Measurements from ENCODE around the gene KIF21A.

KIF21A gene

GRCh38 chr12:39386335-39386734 is 56.6 kb downstream of the KIF21A start:
- TF ChIP-seq CTCF (IDR thresholded peaks at IDR 0.05) = no peak
- no peaks in the 10 kb centered on the region for H3K4me1 ChIP-seq
- no peaks in the 10 kb centered on the region for H3K9me3 ChIP-seq (ENCODE audit: control insufficient read depth, low read length)
- no peak overlapping the region for H2AFZ ChIP-seq
- H3K4me2 ChIP-seq (ENCODE audit: low read length) = no peak overlapping the region
- no peak overlapping the region for H3K9ac ChIP-seq
- no peaks in the 10 kb centered on the region for H3K36me3 ChIP-seq (ENCODE audit: control insufficient read depth, insufficient read depth, low read length)
- no peak overlapping the region for H3K4me3 ChIP-seq (ENCODE audit: low read depth, low read length)
- H3K79me2 ChIP-seq = no peaks in the 10 kb centered on the region
- H3K27me3 ChIP-seq (ENCODE audit: control insufficient read depth, insufficient read depth, low read length) = no peaks in the 10 kb centered on the region
- H3K27ac ChIP-seq = no peak overlapping the region

GRCh38 chr12:39383114-39383513 is 59.8 kb downstream of the KIF21A start:
- no peak overlapping the region for H2AFZ ChIP-seq
- H3K9me3 ChIP-seq (ENCODE audit: control insufficient read depth, low read length) = no peaks in the 10 kb centered on the region
- H3K4me2 ChIP-seq (ENCODE audit: low read length) = no peak overlapping the region
- no peak overlapping the region for H3K4me3 ChIP-seq (ENCODE audit: low read depth, low read length)
- H3K27ac ChIP-seq = no peak overlapping the region
- no peaks in the 10 kb centered on the region for H3K4me1 ChIP-seq
- H3K27me3 ChIP-seq (ENCODE audit: control insufficient read depth, insufficient read depth, low read length) = no peaks in the 10 kb centered on the region
- no peak overlapping the region for H3K9ac ChIP-seq
- no peaks in the 10 kb centered on the region for H3K79me2 ChIP-seq
- no peak for TF ChIP-seq CTCF (IDR thresholded peaks at IDR 0.05)
- no peaks in the 10 kb centered on the region for H3K36me3 ChIP-seq (ENCODE audit: control insufficient read depth, insufficient read depth, low read length)

- TF ChIP-seq CTCF (IDR thresholded peaks at IDR 0.05) = no peak
- H3K4me2 ChIP-seq (ENCODE audit: low read length) = no peak overlapping the region
- H3K9ac ChIP-seq = no peak overlapping the region
These were observed 62.8 kb downstream of the KIF21A start for GRCh38 chr12:39380090-39380489.

GRCh38 chr12:39378341-39378740 is 64.6 kb downstream of the KIF21A start:
- Histone ChIP-seq H3K4me1 (peaks cover 4% of the 10 kb centered on the region), H3K27me3 (ENCODE audit: control insufficient read depth, insufficient read depth, low read length) (no peaks in the 10 kb centered on the region), H3K9ac (no peak overlapping the region), H3K79me2 (no peaks in the 10 kb centered on the region), H3K27ac (no peak overlapping the region), H2AFZ (no peak overlapping the region), H3K4me3 (ENCODE audit: low read depth, low read length) (no peak overlapping the region), H3K9me3 (ENCODE audit: control insufficient read depth, low read length) (no peaks in the 10 kb centered on the region), H3K4me2 (ENCODE audit: low read length) (no peak overlapping the region), H3K36me3 (ENCODE audit: control insufficient read depth, insufficient read depth, low read length) (no peaks in the 10 kb centered on the region)
- no peak for TF ChIP-seq CTCF (IDR thresholded peaks at IDR 0.05)

More at GRCh38 chr12:39380090-39380489, 62.8 kb downstream of the KIF21A start:
- H3K4me1 ChIP-seq = peaks cover 3% of the 10 kb centered on the region
- H3K27me3 ChIP-seq (ENCODE audit: control insufficient read depth, insufficient read depth, low read length) = no peaks in the 10 kb centered on the region
- H2AFZ ChIP-seq = no peak overlapping the region
- no peak overlapping the region for H3K27ac ChIP-seq
- H3K4me3 ChIP-seq (ENCODE audit: low read depth, low read length) = no peak overlapping the region
- H3K79me2 ChIP-seq = no peaks in the 10 kb centered on the region
- H3K9me3 ChIP-seq (ENCODE audit: control insufficient read depth, low read length) = no peaks in the 10 kb centered on the region
- H3K36me3 ChIP-seq (ENCODE audit: control insufficient read depth, insufficient read depth, low read length) = no peaks in the 10 kb centered on the region

GRCh38 chr12:39375206-39375808 is 67.6 kb downstream of the KIF21A start:
- H3K79me2 ChIP-seq = no peaks in the 10 kb centered on the region
- no peak overlapping the region for H3K4me3 ChIP-seq (ENCODE audit: low read depth, low read length)
- no peaks in the 10 kb centered on the region for H3K9me3 ChIP-seq (ENCODE audit: control insufficient read depth, low read length)
- H2AFZ ChIP-seq = no peak overlapping the region
- H3K4me2 ChIP-seq (ENCODE audit: low read length) = no peak overlapping the region
- H3K4me1 ChIP-seq = peaks cover 4% of the 10 kb centered on the region
- no peak for TF ChIP-seq CTCF (IDR thresholded peaks at IDR 0.05)
- H3K27me3 ChIP-seq (ENCODE audit: control insufficient read depth, insufficient read depth, low read length) = no peaks in the 10 kb centered on the region
- no peak overlapping the region for H3K27ac ChIP-seq
- no peaks in the 10 kb centered on the region for H3K36me3 ChIP-seq (ENCODE audit: control insufficient read depth, insufficient read depth, low read length)
- no peak overlapping the region for H3K9ac ChIP-seq

All from parathyroid adenoma (tissue), 2 donors.